Activated T-helper 1 cell treated with anti-CD3 and anti-CD28 coated beads, Interleukin-12 subunit alpha, Interleukin-12 subunit beta, Interleukin-2, Interleukin-4 antibody, amounts not matched to agents 30 ng/mL and 10 ng/mL and 1 ng/mL, durations not matched to agents 14 hours and 24 hours and 36 hours (primary cell): ENCODE data around the gene SCD5. TPM values are rescaled to one million over a fixed set of nuclear protein-coding genes. Genes with fewer than 3 reads are reported as not detected.

Source experiments
- DNase-seq: peaks from one replicate; pipeline ENCODE4 v3.0.0; 2021; ENCODE audit warnings: low spot score
- H3K27ac Mint-ChIP-seq: one replicate; pipeline ENCODE4 v1.8.0; 2021; ENCODE audit warnings: mild to moderate bottlenecking, mixed read lengths
- H3K27me3 Mint-ChIP-seq: one replicate; pipeline ENCODE4 v1.8.0; 2022; ENCODE audit warnings: mild to moderate bottlenecking, moderate library complexity, mixed read lengths; ENCODE audit not compliant: insufficient read depth
- H3K36me3 Mint-ChIP-seq: one replicate; pipeline ENCODE4 v1.8.0; 2021; ENCODE audit warnings: low read depth, mixed read lengths
- H3K4me1 Mint-ChIP-seq: one replicate; pipeline ENCODE4 v1.8.0; 2021; ENCODE audit warnings: low read depth, mixed read lengths
- H3K4me3 Mint-ChIP-seq: one replicate; pipeline ENCODE4 v1.8.0; 2021; ENCODE audit warnings: mild to moderate bottlenecking, moderate library complexity, mixed read lengths
- H3K9me3 Mint-ChIP-seq: one replicate; pipeline ENCODE4 v1.8.0; 2021; ENCODE audit warnings: mixed read lengths
- intact Hi-C: fragments of 100-400 bp; cut with micrococcal nuclease; formaldehyde crosslinking; loops from one replicate; pipeline ENCODE4 v1.15.1; 2024
- total RNA-seq: library from RNA; stranded (reverse); gene quantifications from 2 replicates; pipeline ENCODE4 v1.2.3, GENCODE V29; 2022

The SCD5 gene
- total RNA-seq, 1 donor from 2014 or later, result 0.70 TPM

GRCh38 chr4:82721819-82722423, 76.7 kb downstream of the SCD5 start:
- H3K27ac Mint-ChIP-seq, result no peak overlapping the region
- no peaks in the 10 kb centered on the region for H3K4me1 Mint-ChIP-seq
- no peak for DNase-seq
- intact Hi-C loops, result no loop called here
- no peaks in the 10 kb centered on the region for H3K36me3 Mint-ChIP-seq
- no peaks in the 10 kb centered on the region for H3K27me3 Mint-ChIP-seq
- H3K9me3 Mint-ChIP-seq, result no peaks in the 10 kb centered on the region
- H3K4me3 Mint-ChIP-seq, result no peak overlapping the region

GRCh38 chr4:82718162-82718940, 80.2 kb downstream of the SCD5 start:
- no peak for DNase-seq
- Mint-ChIP-seq H3K27ac (no peak overlapping the region), H3K9me3 (no peaks in the 10 kb centered on the region), H3K36me3 (no peaks in the 10 kb centered on the region), H3K4me1 (no peaks in the 10 kb centered on the region), H3K4me3 (no peak overlapping the region), H3K27me3 (peaks cover 8% of the 10 kb centered on the region)
- intact Hi-C loops, result no loop called here

GRCh38 chr4:82715731-82716617, 82.6 kb downstream of the SCD5 start:
- H3K4me3 Mint-ChIP-seq, result no peak overlapping the region
- no peaks in the 10 kb centered on the region for H3K36me3 Mint-ChIP-seq
- H3K9me3 Mint-ChIP-seq, result no peaks in the 10 kb centered on the region
- no peak overlapping the region for H3K27ac Mint-ChIP-seq
- H3K27me3 Mint-ChIP-seq, result peaks cover 8% of the 10 kb centered on the region
- intact Hi-C loops, result no loop called here
- no peak for DNase-seq
- H3K4me1 Mint-ChIP-seq, result no peaks in the 10 kb centered on the region

- Mint-ChIP-seq H3K4me1 (no peaks in the 10 kb centered on the region), H3K36me3 (no peaks in the 10 kb centered on the region), H3K27me3 (peaks cover 8% of the 10 kb centered on the region), H3K27ac (no peak overlapping the region), H3K4me3 (no peak overlapping the region), H3K9me3 (no peaks in the 10 kb centered on the region)
- no peak for DNase-seq
- intact Hi-C loops, result no loop called here
Measured at GRCh38 chr4:82713856-82714255, 84.7 kb downstream of the SCD5 start.

GRCh38 chr4:82712561-82712960, 86.0 kb downstream of the SCD5 start:
- intact Hi-C loops, result no loop called here
- Mint-ChIP-seq H3K36me3 (no peaks in the 10 kb centered on the region), H3K27me3 (peaks cover 8% of the 10 kb centered on the region), H3K9me3 (no peaks in the 10 kb centered on the region), H3K4me3 (no peak overlapping the region), H3K27ac (no peak overlapping the region), H3K4me1 (no peaks in the 10 kb centered on the region)
- DNase-seq, result no peak

- Mint-ChIP-seq H3K9me3 (no peaks in the 10 kb centered on the region), H3K36me3 (no peaks in the 10 kb centered on the region), H3K4me1 (no peaks in the 10 kb centered on the region), H3K4me3 (no peak overlapping the region), H3K27ac (no peak overlapping the region), H3K27me3 (peaks cover 13% of the 10 kb centered on the region)
- intact Hi-C loops, result no loop called here
- DNase-seq, result no peak
Measured at GRCh38 chr4:82711158-82711785, 87.3 kb downstream of the SCD5 start.

GRCh38 chr4:82710197-82710929, 88.2 kb downstream of the SCD5 start:
- Mint-ChIP-seq H3K4me3 (no peak overlapping the region), H3K27ac (no peak overlapping the region), H3K27me3 (peaks cover 13% of the 10 kb centered on the region), H3K36me3 (no peaks in the 10 kb centered on the region), H3K9me3 (no peaks in the 10 kb centered on the region), H3K4me1 (no peaks in the 10 kb centered on the region)
- no peak for DNase-seq
- intact Hi-C loops, result no loop called here

GRCh38 chr4:82708982-82709381, 89.6 kb downstream of the SCD5 start:
- Mint-ChIP-seq H3K27me3 (peaks cover 9% of the 10 kb centered on the region), H3K27ac (no peak overlapping the region), H3K36me3 (no peaks in the 10 kb centered on the region), H3K9me3 (no peaks in the 10 kb centered on the region), H3K4me1 (no peaks in the 10 kb centered on the region), H3K4me3 (no peak overlapping the region)
- no peak for DNase-seq
- intact Hi-C loops, result no loop called here

GRCh38 chr4:82706349-82707000, 92.1 kb downstream of the SCD5 start:
- H3K4me1 Mint-ChIP-seq, result no peaks in the 10 kb centered on the region
- no peak overlapping the region for H3K4me3 Mint-ChIP-seq
- no peak for DNase-seq
- H3K9me3 Mint-ChIP-seq, result no peaks in the 10 kb centered on the region
- no peak overlapping the region for H3K27ac Mint-ChIP-seq
- intact Hi-C loops, result no loop called here
- peaks cover 5% of the 10 kb centered on the region for H3K27me3 Mint-ChIP-seq
- H3K36me3 Mint-ChIP-seq, result no peaks in the 10 kb centered on the region

GRCh38 chr4:82705928-82706300, 92.7 kb downstream of the SCD5 start:
- no peak for DNase-seq
- peaks cover 5% of the 10 kb centered on the region for H3K27me3 Mint-ChIP-seq
- no peak overlapping the region for H3K27ac Mint-ChIP-seq
- no peaks in the 10 kb centered on the region for H3K36me3 Mint-ChIP-seq
- intact Hi-C loops, result no loop called here
- H3K4me1 Mint-ChIP-seq, result no peaks in the 10 kb centered on the region
- no peaks in the 10 kb centered on the region for H3K9me3 Mint-ChIP-seq
- H3K4me3 Mint-ChIP-seq, result no peak overlapping the region

- intact Hi-C loops, result no loop called here
- H3K4me1 Mint-ChIP-seq, result no peaks in the 10 kb centered on the region
- no peak overlapping the region for H3K4me3 Mint-ChIP-seq
- no peaks in the 10 kb centered on the region for H3K36me3 Mint-ChIP-seq
- H3K27ac Mint-ChIP-seq, result no peak overlapping the region
- H3K27me3 Mint-ChIP-seq, result peaks cover 5% of the 10 kb centered on the region
- DNase-seq, result no peak
- H3K9me3 Mint-ChIP-seq, result no peaks in the 10 kb centered on the region
Measured at GRCh38 chr4:82705169-82705927, 93.2 kb downstream of the SCD5 start.
